ENCODE measurements around the gene AHCYL2. TPM values are rescaled to one million over a fixed set of nuclear protein-coding genes. Genes with fewer than 3 reads are reported as not detected.

AHCYL2 gene
- total and polyA plus RNA-seq, 7 donors = 4.4 to 39.2 (median 24.8) TPM

GRCh38 chr7:129359176-129359575 is 134.3 kb downstream of the AHCYL2 start:
- Histone ChIP-seq H3K4me1 (no peaks in the 10 kb centered on the region), H3K4me3 (no peak overlapping the region), H3K36me3 (ENCODE audit: insufficient read depth in 1 of 2, low read depth in 1 of 2) (no peaks in the 10 kb centered on the region), H3K9me3 (no peaks in the 10 kb centered on the region), H3K27ac (no peak overlapping the region), H3K27me3 (ENCODE audit: insufficient read depth in 3 of 3, low read length in 2 of 3) (no peaks in the 10 kb centered on the region)
- ATAC-seq = no peak
- DNase-seq = no peak
- intact Hi-C loops (cut with DNase I) = no loop called here
- no peak for TF ChIP-seq CTCF (IDR thresholded peaks at IDR 0.05)
- 87 to 97% (median 90%) methylated on average over 2 of the region's 2 CpGs for WGBS, 3 donors

- Histone ChIP-seq H3K27me3 (ENCODE audit: insufficient read depth in 3 of 3, low read length in 2 of 3) (no peaks in the 10 kb centered on the region), H3K27ac (no peak overlapping the region), H3K4me1 (no peaks in the 10 kb centered on the region), H3K4me3 (no peak overlapping the region), H3K36me3 (ENCODE audit: insufficient read depth in 1 of 2, low read depth in 1 of 2) (no peaks in the 10 kb centered on the region), H3K9me3 (no peaks in the 10 kb centered on the region)
- WGBS, 3 donors = 85 to 93% (median 90%) methylated on average over 1 of the region's 1 CpG
- no peak for TF ChIP-seq CTCF (IDR thresholded peaks at IDR 0.05)
- no peak for ATAC-seq
- intact Hi-C loops (cut with DNase I) = no loop called here
- no peak for DNase-seq
Observed at GRCh38 chr7:129359638-129360037, 134.8 kb downstream of the AHCYL2 start.

- WGBS, 3 donors = 97 to 100% (median 97%) methylated on average over 1 of the region's 1 CpG
Observed at GRCh38 chr7:129361771-129362170, 136.9 kb downstream of the AHCYL2 start.

GRCh38 chr7:129362496-129362895 is 137.7 kb downstream of the AHCYL2 start:
- H3K9me3 ChIP-seq = no peaks in the 10 kb centered on the region
- no peaks in the 10 kb centered on the region for H3K36me3 ChIP-seq (ENCODE audit: insufficient read depth in 1 of 2, low read depth in 1 of 2)
- H3K27ac ChIP-seq = no peak overlapping the region
- H3K4me3 ChIP-seq = no peak overlapping the region
- no peaks in the 10 kb centered on the region for H3K27me3 ChIP-seq (ENCODE audit: insufficient read depth in 3 of 3, low read length in 2 of 3)
- no peak for ATAC-seq
- no peak for TF ChIP-seq CTCF (IDR thresholded peaks at IDR 0.05)
- H3K4me1 ChIP-seq = peaks cover 4% of the 10 kb centered on the region
- no peak for DNase-seq
- intact Hi-C loops (cut with DNase I) = no loop called here

More at GRCh38 chr7:129361771-129362170, 136.9 kb downstream of the AHCYL2 start:
- H3K27me3 ChIP-seq (ENCODE audit: insufficient read depth in 3 of 3, low read length in 2 of 3) = no peaks in the 10 kb centered on the region
- no peaks in the 10 kb centered on the region for H3K9me3 ChIP-seq
- no peaks in the 10 kb centered on the region for H3K4me1 ChIP-seq
- DNase-seq (no peak), ATAC-seq (no peak)
- no peak overlapping the region for H3K27ac ChIP-seq
- intact Hi-C loops (cut with DNase I) = no loop called here
- no peak overlapping the region for H3K4me3 ChIP-seq
- TF ChIP-seq CTCF (IDR thresholded peaks at IDR 0.05) = no peak
- H3K36me3 ChIP-seq (ENCODE audit: insufficient read depth in 1 of 2, low read depth in 1 of 2) = no peaks in the 10 kb centered on the region

GRCh38 chr7:129367349-129367699 is 142.5 kb downstream of the AHCYL2 start:
- H3K9me3 ChIP-seq = no peaks in the 10 kb centered on the region
- ATAC-seq (no peak), DNase-seq (no peak)
- peaks cover 12% of the 10 kb centered on the region for H3K4me1 ChIP-seq
- H3K27ac ChIP-seq = peak overlapping the region; percentile 14
- no peak overlapping the region for H3K4me3 ChIP-seq
- intact Hi-C loops (cut with DNase I) = loop anchor here in 1 of 2 donors (1.0 to 5.0 kb wide), 2 partner anchors 104 to 270 kb away; no protein-coding TSS in a partner anchor
- TF ChIP-seq CTCF (IDR thresholded peaks at IDR 0.05) = no peak
- no peaks in the 10 kb centered on the region for H3K36me3 ChIP-seq (ENCODE audit: insufficient read depth in 1 of 2, low read depth in 1 of 2)
- no peaks in the 10 kb centered on the region for H3K27me3 ChIP-seq (ENCODE audit: insufficient read depth in 3 of 3, low read length in 2 of 3)
- WGBS, 3 donors = 61 to 100% (median 74%) methylated on average over 1 of the region's 1 CpG
